Esophagus squamous epithelium (tissue), 5 donors: Measurements from ENCODE around the gene ALG2. TPM values are rescaled to one million over a fixed set of nuclear protein-coding genes. Genes with fewer than 3 reads are reported as not detected.

ENCODE experiments used
- DNase-seq: peaks from one replicate; lab custom pipeline; 2025; lab: John Stamatoyannopoulos, UW
- H3K27ac ChIP-seq, 4 donors: fragments of 200-600 bp; sonication (generic); one replicate each; pipeline ENCODE4 v1.5.1; 2016 to 2019; ENCODE audit warnings: mild to moderate bottlenecking in 1 of 4
- H3K27me3 ChIP-seq, 4 donors: fragments of 200-600 bp; sonication (generic); 1 replicate in 3 of 4; 2 replicates in 1 of 4; pipeline versions ENCODE4 v1.5.1 to v1.6.0; 2017 to 2021; ENCODE audit warnings: antibody characterized with exemption in 1 of 4
- H3K36me3 ChIP-seq, 3 donors: fragments of 200-600 bp; sonication (generic); one replicate each; pipeline ENCODE4 v1.5.1; 2016 to 2019
- H3K4me1 ChIP-seq, 3 donors: fragments of 200-600 bp; sonication (generic); one replicate each; pipeline ENCODE4 v1.5.1; 2017 to 2019
- H3K4me3 ChIP-seq, 4 donors: fragments of 200-600 bp; sonication (generic); 1 replicate in 3 of 4; 2 replicates in 1 of 4; pipeline ENCODE4 v1.5.1; 2016 to 2019; ENCODE audit warnings: mild to moderate bottlenecking in 2 of 4, moderate library complexity in 1 of 4
- H3K9me3 ChIP-seq, 3 donors: fragments of 200-600 bp; sonication (generic); one replicate each; pipeline ENCODE4 v1.5.1; 2016 to 2019
- POLR2A ChIP-seq, 4 donors: fragments of 450-650 bp; IDR thresholded peaks; one replicate each; pipeline ENCODE4 v1.6.1; 2017; ENCODE audit warnings: antibody characterized with exemption in 4 of 4, mild to moderate bottlenecking in 4 of 4, moderate library complexity in 3 of 4
- WGBS, 2 donors: methylation state at CpG; one replicate each; pipeline ENCODE4 v1.1.5; 2018; 5-methylcytosine and 5-hydroxymethylcytosine counted together
- intact Hi-C: fragments of 100-400 bp; cut with DNase I; formaldehyde crosslinking; loops from one replicate; pipeline ENCODE4 v1.15.0; 2022
- total RNA-seq, 4 donors: library from RNA; depleted of rRNA; stranded (reverse); fragments of >200 nt; gene quantifications; one replicate each; pipeline ENCODE4 v1.1.0, GENCODE V29; 2016
- TF ChIP-seq, protein P1 (sequence below), 6 experiments: fragments of 450-650 bp in 4 of 6; fragments of 200-600 bp in 2 of 6; sonication (generic) in 2 of 6; IDR thresholded peaks; one replicate each; pipeline ENCODE4 v1.5.1; 2016 to 2019; ENCODE audit warnings: antibody characterized with exemption in 6 of 6, mild to moderate bottlenecking in 4 of 6, moderate library complexity in 4 of 6
- donor health status: DM: yes; HTN: yes; CAD: no.

ALG2 gene, protein sequence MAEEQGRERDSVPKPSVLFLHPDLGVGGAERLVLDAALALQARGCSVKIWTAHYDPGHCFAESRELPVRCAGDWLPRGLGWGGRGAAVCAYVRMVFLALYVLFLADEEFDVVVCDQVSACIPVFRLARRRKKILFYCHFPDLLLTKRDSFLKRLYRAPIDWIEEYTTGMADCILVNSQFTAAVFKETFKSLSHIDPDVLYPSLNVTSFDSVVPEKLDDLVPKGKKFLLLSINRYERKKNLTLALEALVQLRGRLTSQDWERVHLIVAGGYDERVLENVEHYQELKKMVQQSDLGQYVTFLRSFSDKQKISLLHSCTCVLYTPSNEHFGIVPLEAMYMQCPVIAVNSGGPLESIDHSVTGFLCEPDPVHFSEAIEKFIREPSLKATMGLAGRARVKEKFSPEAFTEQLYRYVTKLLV
- total RNA-seq, result 10 to 100 TPM; 19.2 to 28.4 (median 25.1) TPM

DNA sequence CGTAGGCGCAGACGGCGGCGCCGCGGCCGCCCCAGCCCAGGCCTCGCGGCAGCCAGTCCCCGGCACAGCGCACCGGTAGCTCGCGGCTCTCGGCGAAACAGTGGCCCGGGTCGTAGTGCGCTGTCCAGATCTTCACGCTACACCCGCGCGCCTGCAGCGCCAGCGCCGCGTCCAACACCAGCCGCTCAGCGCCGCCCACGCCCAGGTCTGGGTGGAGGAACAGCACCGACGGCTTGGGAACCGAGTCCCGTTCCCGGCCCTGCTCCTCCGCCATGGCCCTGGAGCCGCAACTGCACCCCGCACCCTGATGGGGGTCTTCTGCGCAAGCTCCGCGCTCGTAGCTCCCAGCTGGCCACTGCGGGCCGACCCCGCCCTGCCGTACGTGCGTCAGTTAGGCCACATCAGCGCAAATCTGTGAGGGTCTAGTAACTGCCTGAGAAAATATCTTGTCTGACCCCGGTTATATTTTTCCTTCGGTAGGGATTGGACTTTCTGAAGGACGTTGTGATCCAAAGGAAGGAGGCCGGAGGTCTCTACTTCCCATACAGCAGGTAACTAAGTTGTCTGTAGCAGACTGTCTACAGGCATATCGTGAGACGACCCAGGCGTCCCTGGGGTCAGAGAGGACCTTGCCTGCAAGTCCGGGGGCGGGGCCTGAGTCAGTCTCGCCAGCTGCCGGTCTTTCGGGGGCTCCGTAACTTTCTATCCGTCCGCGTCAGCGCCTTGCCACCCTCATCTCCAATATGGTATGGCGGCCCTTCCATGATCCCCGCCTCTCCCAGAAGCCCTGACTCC, at the start of gene ALG2, which contains the start of gene SEC61B:
TSS of gene ALG2 (minus strand) at position 322 of the 795 bp plus-strand sequence. CDS start at position 274, 48 bp downstream.
TSS of gene SEC61B (plus strand) at position 662 of the 795 bp plus-strand sequence. CDS start at position 744, 82 bp downstream.
- peaks cover 11 to 64% (median 29%) of the 10 kb centered on the region in 3 donors for H3K4me1 ChIP-seq
- peak within 1 kb of the TSS; percentile 90 to 98 (median 93) for H3K27ac ChIP-seq

DNA sequence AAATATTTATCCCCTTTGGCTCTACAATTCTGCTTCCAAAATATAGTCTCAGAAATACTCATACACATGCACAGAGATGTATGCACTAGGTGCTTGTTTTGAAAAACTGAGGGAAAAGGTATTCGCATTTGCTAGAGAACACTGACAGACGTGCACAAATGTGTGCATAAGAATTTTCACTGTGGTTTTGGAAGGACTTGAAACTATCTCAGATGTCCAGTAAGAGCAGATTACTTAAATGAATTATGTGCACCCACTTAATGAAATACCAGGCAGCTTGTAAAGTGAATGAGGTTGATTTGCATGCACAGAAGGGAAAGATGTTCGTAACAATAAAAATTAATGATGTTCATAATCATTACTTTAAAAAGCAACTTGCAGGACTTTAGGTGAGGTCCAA, 48.7 kb upstream of the ALG2 start:
- intact Hi-C loops, result no loop called here
- Histone ChIP-seq H3K27me3 (no peaks in the 10 kb centered on the region), H3K27ac (no peak overlapping the region), H3K4me1 (peaks cover 6 to 8% (median 8%) of the 10 kb centered on the region in 3 donors), H3K4me3 (no peak overlapping the region), H3K9me3 (no peaks in the 10 kb centered on the region), H3K36me3 (no peaks in the 10 kb centered on the region)
- no peak for TF ChIP-seq POLR2A (IDR thresholded peaks at IDR 0.05)
- TF ChIP-seq, protein P1, sequence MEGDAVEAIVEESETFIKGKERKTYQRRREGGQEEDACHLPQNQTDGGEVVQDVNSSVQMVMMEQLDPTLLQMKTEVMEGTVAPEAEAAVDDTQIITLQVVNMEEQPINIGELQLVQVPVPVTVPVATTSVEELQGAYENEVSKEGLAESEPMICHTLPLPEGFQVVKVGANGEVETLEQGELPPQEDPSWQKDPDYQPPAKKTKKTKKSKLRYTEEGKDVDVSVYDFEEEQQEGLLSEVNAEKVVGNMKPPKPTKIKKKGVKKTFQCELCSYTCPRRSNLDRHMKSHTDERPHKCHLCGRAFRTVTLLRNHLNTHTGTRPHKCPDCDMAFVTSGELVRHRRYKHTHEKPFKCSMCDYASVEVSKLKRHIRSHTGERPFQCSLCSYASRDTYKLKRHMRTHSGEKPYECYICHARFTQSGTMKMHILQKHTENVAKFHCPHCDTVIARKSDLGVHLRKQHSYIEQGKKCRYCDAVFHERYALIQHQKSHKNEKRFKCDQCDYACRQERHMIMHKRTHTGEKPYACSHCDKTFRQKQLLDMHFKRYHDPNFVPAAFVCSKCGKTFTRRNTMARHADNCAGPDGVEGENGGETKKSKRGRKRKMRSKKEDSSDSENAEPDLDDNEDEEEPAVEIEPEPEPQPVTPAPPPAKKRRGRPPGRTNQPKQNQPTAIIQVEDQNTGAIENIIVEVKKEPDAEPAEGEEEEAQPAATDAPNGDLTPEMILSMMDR (IDR thresholded peaks at IDR 0.05), result no peak
- 62 to 63% methylated on average over 3 of the region's 3 CpGs for WGBS, 2 donors
- no peak for DNase-seq

More for the DNA sequence above, at the start of gene ALG2, which contains the start of gene SEC61B:
- Histone ChIP-seq H3K9me3 (no peaks in the 10 kb centered on the region), H3K36me3 (peaks cover 0 to 50% (median 0%) of the 10 kb centered on the region in 3 donors), H3K4me3 (peak within 1 kb of the TSS; percentile 82 to 100 (median 92)), H3K27me3 (no peaks in the 10 kb centered on the region)
- intact Hi-C loops, result no loop called here
- peak; percentile 82 for DNase-seq
- TF ChIP-seq POLR2A (IDR thresholded peaks at IDR 0.05), result peak in 3 of 4 donors; percentile 67 to 91 (median 89)
- TF ChIP-seq, protein P1 (IDR thresholded peaks at IDR 0.05), result no peak
- WGBS, 2 donors, result 0% methylated on average over 21 to 35 of the region's 70 CpGs

DNA sequence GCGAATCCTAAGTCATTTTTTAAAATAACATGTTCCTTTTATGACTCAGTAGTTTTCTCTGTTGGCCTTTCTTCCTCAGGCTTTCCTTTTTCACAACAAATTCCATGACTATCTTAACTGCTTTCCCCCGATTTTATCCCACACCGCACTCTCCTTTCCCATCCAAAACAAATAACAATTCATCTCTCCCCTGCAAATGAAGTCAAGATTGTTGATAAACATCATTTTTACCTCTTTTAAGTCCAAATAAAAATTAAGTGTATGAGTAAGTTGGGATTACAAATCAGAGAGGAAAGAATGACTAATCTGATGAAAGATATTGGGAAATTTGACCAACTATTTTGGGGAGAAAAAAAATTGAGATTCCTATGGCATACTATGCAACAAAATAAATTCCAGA, 47.7 kb upstream of the ALG2 start:
- DNase-seq, result no peak
- intact Hi-C loops, result no loop called here
- no peaks in the 10 kb centered on the region for H3K9me3 ChIP-seq
- no peaks in the 10 kb centered on the region for H3K36me3 ChIP-seq
- H3K4me1 ChIP-seq, result peaks cover 6 to 8% (median 8%) of the 10 kb centered on the region in 3 donors
- 42 to 55% methylated on average over 3 of the region's 3 CpGs for WGBS, 2 donors
- H3K27ac ChIP-seq, result no peak overlapping the region
- H3K27me3 ChIP-seq, result no peaks in the 10 kb centered on the region
- no peak for TF ChIP-seq POLR2A (IDR thresholded peaks at IDR 0.05)
- TF ChIP-seq, protein P1 (IDR thresholded peaks at IDR 0.05), result no peak
- H3K4me3 ChIP-seq, result no peak overlapping the region

DNA sequence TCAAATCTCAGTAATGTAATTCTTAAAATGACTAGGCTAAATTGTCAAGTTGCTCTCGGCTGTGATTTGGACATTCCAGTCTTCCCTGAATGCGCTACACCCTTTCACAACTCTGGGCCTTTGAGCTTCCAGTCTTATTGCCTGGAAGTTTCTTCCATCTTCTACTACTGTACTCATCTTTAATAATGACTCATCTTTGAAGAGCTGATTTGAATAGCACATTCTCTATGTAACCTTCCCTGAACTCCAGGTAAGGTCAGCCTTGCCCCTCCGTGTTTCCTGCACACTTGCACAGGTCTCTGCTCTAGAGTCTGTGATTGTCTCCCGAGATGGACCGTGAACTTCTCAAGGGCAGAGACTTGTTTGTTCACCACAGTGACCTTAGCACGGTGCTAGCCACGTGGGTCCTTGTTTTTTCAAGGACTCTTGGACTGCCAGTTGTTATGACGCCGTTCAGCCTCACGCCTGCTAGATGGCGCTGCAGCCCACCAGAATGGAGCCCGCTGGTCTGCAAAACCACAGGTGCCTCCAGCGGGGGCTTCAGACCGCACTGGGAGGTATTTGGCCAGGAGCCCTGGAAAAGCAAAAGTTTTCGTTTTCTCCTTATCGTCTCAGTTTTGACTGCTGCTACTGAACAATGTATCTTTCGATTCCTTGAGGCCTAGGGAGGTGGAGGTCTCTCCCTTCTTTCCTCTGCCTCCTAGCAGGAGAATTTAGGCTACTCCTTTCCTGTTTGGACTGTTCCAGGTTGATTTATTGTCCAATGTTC, 44.7 kb upstream of the ALG2 start:
- intact Hi-C loops, result no loop called here
- Histone ChIP-seq H3K9me3 (no peaks in the 10 kb centered on the region), H3K27ac (no peak overlapping the region), H3K4me3 (peak overlapping the region in 2 of 4 donors; percentile 3 to 26), H3K36me3 (no peaks in the 10 kb centered on the region), H3K27me3 (no peaks in the 10 kb centered on the region), H3K4me1 (peaks cover 6 to 8% (median 8%) of the 10 kb centered on the region in 3 donors)
- WGBS, 2 donors, result 16 to 18% methylated on average over 12 to 17 of the region's 17 CpGs
- TF ChIP-seq, protein P1 (IDR thresholded peaks at IDR 0.05), result peak; percentile 65 to 84 (median 78)
- TF ChIP-seq POLR2A (IDR thresholded peaks at IDR 0.05), result no peak
- no peak for DNase-seq
